A204.1 (cell line): ENCODE data around the gene SLC4A11.

ENCODE experiments used
- FAIRE-seq: peaks from 2 replicates; lab custom pipeline; 2012; peaks lifted over from hg19 to GRCh38; lab: Jason Lieb, UNC

SLC4A11 gene

DNA sequence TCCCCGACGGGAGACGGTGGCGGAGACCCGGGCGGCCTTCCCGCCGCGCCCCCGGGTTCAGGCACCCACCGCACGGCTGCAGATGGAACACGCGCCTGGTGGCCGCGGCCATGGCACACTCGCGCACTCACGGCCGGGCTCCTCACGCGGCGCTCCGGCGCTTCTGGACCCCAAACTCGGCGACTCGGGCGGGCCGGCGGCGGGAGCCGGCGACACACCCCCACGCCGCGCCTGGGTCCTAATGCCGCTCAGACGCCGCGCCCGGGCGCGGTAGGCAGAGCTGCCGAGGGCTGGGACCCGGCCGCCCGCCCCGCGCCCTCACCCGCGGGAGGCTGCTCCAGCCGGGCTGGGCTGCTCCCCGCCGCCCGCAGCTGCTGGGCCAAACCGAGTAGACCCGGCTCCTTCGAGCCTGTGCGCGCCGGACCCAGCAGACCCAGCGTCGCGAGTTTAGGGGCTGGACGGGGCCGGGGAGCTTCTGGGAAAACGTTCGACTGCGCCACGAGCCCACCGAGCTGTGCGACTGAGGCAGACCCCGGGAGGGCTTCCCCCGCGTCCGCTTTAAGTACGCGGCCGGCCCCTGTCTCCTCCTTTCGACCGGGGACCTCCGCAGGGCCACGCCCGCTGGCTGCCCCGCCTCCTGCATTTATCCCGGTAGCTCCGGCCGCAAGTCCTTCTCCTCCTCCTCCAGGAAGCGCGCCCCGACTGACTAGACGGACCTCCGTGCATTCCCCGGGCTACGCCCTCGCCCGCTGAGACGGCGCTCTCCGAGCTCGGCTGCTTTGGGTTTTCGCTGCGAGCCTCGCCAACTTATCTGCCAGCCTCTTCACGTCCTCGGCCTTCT lies at the start of gene SLC4A11:
TSS of gene SLC4A11 (minus strand) at position 165 of the 841 bp plus-strand sequence. CDS start at position 112, 53 bp downstream.
- no peak for FAIRE-seq

DNA sequence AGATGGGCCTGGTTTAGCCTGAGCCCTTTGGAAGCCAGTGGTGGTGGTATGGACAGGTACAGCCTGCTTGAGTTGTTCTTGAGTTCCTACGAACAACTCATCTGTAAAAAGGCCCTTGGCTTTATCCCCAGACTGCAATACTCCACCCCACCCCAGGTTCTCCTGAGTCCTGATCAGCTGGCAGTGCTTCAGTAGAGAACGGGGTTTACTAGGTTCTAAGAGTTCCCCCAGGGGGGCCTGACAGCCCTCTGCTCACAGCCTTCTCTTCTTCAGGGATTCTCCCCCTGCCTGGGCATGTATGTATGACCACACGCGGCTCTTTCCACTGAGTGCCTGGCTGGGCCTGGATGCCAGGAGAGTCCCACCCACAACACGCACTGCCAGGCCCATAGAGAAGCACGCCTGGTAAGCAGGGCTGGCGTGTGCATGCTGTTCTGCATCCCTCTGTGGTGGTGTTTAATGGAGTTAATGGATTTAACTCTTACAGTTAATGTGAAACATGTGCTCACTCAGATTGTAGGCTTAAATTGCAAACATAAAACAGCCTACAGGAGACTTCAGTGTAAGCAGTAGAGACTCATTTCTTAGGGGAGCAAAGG lies 44.3 kb upstream of the SLC4A11 start:
- no peak for FAIRE-seq

DNA sequence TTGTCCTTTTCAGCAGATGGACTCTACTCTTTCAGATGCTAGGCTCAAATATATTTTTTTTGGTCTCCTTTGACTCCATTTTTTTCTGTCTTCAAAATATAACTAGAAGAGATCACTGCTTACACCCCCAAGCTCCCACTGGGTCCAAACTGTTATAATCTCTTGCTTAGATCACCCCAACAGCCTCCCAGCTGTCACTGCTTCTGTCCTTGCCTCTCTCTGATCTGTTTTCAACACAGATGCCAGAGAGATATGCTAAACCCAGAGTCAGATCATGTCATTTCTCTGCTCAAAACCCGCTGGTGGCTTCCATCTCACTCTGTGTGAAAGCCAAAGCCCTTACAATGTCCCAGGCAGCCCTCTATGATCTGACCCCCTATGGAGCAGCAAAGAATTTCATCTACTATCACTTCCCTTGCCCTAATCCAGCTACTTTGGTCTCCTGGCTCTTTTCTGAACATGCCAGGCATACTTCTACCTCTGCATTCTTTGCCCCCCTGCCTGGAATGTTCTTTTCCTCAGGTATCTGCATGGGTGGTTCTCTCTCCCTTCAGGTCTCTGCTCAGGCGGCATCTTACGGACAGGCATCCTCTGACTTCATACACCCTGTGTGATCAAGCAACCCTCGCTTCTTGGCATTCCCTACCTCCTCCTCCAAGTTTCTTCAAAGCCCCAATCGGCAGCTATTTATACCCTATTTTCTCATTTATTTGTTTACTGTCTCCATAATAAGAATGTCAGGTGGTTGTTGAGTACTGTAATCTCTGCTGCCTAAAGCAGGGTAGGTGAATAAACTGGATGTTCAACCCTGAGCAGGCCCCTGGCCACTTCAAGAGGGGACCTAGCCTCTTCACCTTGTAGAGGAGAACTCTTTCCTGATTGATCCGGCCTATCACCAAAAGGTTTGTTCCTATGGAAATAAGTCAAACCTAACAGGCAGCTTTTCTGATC lies 43.6 kb upstream of the SLC4A11 start:
- FAIRE-seq, result no peak

DNA sequence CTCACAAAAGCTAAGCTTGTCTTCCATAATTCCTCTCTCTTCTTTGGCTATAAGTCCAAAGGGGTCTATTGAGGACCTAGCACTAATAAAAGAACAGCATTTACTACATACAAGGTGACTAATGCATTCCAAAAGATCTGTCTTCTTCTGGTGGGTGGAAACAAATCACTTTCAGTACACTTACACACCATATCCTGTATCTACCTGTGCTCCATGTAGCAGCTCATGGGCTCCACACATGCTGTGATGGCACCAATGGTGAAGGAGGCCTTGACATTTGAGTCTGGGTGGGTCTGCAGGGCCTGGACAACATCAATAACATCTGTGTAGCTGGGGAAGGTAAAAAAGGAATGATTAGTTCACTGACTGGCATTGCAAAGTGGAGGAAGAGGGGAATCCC lies 42.4 kb upstream of the SLC4A11 start:
- FAIRE-seq, result no peak

DNA sequence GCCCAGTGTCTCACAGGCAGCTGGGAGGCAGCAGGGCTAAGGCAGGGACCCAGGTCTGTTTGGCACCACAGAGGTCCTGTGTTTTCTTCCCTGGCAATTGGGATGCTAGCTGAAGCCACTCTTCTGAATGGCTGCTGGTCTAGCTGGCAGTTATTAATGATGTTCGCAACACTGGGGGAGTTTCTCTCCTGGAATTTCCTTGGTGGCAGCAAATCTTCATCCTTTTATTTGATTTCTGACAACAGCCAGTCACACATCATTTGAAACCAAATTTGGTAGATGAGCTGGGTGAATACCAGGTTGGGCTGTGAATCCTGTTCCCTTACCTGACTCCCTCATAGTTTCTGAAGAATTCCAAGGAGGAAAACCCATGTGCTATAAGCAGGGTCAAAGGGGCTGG lies 40.8 kb upstream of the SLC4A11 start:
- FAIRE-seq, result no peak

DNA sequence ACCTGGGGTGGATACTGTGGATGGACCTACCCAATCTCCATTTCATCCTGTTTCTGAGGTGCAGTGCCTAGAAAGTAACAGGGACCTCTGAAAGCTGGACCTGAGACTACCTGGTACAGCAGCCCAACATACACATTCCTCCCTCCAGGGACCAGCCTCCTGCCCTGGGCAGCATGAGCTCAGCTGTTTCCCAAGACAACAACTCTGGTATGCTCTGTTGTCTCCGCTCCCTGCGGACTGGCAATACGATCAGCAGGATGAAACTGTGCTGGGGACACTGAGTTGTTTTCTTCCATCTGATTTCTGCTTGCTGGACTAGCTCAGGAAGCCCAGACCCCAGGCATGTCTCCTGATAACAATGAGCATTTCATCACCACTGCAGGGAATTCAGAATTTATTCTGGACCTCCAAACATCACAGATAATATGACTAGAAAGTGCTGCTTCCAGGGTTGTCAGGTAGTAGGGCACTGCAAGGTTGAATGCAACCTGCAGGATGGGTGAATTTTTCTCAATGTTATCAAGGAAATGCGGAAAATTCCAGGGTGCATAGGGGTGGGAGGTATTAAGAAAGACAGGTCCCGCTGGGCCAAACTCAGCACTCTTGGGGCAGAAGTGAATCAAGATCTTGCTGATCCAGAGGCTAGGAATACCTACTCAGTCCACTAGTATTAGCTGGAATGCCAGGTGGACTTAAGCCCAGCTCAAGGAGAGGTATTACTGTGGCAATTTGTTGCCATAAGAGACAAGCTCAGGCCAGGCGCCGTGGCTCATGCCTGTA lies 38.9 kb upstream of the SLC4A11 start:
- no peak for FAIRE-seq

DNA sequence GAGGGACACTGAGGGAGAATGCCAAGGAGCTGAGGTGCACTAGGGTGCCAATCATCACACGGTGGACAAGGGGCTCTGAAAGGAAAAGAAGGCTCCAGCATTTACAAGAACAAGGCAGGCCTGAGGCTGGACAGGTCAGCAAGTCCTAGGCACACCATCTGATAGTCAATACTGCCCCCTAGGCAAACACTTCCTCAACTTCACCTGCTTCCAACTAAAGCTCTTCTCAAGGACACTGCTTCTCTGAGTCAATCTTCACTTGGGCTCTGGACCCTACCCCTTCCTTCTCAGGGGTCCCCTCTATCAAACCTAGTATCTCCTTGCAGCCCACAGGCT lies 37.7 kb upstream of the SLC4A11 start:
- no peak for FAIRE-seq

DNA sequence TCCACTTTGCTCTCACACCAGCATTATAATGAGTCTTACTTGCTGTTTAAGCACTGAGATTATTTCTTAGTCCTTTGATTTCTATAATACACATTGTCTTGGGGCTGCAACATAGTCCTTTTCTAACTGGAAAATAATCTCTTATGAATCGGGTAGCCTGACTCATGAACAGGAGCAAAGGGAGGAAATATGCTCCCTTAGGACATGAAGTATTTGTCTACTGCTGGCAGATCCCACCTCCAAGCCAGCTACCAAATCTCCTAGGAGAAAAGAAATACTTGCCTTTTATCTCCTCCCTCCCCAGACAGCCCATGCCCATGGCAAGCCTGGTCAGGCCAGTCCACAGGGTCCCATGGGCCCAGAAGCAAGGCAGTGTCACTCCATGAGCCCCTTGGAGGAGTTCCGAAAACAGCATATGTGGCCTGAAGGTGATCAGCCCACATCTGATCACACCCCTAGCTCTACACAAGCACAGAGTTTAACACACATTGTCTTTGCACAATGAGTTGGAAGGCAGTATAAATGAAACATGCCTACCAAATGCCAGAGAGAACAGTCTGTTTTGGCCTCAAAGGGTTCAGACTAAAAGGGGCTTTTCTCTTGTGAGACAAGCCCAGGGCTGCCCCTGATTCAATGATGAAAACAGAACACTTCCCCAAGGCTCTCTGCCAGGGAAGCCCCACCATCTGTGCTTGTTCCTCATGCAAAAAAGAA lies 37.1 kb upstream of the SLC4A11 start:
- no peak for FAIRE-seq

DNA sequence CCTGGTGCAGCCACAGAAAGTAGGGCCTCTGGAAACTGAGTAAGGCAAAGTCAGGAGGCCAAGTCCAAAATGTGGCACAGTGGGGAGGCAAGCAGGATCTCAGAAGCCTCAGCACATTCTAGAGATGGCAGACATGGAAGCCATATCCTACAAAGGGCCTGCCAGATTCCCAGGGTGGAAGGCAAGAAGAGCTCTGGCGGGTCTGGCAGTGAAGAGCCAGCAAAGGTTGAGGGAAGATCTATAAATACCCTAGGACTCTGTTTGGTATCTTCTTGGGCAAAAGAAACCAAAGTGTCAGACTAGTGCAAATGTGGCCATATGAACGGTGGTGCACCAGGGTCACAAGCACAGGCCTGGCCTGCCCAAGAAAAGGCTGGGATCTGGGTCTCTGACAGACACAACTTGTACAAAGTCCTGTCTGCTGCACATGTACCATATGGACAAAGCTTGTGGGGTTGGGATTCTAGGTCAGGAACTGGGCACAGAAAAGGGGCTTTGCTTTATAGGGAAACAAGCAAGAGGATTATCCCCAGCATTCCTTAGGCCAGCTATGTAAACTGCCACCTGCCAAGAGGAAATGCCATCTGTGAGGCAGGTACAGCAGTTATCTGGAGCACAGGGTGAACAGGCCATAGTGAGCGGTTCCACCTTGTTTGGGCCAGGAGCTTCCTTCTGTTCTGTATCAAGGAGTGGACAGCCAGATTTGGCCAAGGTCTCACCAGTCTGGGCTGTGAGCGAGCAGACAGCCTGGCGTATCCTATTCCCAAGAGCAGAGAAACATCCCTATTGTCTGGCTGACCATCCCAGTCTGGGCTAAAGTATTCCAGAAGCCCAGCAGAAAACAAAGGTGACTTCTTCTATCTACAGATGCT lies 36.3 kb upstream of the SLC4A11 start:
- no peak for FAIRE-seq

DNA sequence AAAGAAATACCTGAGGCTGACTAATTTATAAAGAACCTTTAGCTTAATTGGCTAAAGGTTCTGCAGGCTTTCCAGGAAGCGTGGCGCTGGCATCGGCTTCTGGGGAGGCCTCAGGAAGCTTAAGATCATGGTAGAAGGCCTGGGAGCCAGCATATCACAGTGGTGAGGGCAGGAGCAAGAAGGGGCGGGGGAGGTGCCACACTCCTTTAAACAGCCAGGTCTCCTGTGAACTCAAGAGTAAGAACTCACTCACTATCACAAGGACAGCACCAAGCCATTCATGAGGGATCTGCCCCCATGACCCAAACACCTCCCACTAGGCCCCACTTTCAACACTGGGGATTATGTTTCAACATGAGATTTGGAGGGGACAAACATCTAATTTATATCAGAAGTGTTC lies 34.4 kb upstream of the SLC4A11 start:
- no peak for FAIRE-seq

DNA sequence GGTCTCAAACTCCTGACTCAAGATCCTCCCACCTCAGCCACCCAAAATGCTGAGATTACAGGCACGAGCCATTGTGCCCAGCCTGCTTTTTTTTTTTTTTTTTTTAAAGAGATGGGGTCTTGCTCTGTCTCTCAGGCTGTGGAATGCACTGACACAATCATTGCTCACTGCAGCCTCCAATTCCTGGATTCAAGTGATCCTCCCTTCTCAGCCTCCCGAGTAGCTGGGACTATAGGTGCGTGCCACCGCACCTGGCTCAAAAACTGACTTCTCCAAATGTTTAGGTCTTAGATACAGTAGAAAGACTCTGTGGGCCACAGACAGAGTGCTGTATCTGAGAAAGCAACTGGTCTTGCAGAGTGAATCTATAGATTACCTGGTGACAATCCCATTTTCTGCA lies 31.1 kb upstream of the SLC4A11 start:
- no peak for FAIRE-seq

DNA sequence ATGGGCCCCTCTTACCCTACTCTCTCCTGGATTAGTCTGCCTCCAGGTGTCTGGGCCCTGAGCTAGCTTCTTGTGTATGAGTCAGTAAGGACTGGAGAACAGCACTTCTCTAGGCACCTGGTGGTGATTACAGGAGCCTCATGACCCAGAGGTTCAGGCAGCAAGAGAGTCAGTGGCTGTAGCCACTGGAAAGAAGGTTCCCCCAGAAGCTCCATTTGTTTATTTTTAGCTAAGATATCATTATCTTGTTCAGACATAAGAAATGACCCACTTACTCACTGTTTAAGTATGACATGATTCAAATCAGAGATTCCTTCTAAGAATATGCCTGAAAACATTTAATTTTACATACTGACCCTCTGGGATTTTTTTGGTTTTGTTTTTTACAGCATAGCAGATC lies 23.6 kb upstream of the SLC4A11 start:
- no peak for FAIRE-seq

DNA sequence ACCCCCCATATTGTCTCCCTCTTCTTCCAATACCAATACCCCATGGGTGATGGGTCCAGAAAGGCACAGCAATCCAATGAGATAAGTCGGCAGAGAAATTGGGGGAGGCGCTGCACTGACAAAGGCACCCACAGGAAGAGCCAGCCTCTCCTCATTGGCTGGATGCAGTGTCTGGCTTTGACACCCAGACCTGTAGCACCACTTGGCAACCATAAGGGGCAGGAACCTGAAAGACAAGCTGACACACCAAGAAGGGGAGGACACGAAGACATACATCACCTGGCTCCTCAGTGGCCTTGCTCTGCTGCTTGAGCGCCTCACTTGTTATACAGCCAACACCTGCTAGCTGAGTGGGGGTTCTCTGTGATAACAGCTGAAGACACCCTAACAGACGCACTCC lies 19.4 kb upstream of the SLC4A11 start:
- no peak for FAIRE-seq

DNA sequence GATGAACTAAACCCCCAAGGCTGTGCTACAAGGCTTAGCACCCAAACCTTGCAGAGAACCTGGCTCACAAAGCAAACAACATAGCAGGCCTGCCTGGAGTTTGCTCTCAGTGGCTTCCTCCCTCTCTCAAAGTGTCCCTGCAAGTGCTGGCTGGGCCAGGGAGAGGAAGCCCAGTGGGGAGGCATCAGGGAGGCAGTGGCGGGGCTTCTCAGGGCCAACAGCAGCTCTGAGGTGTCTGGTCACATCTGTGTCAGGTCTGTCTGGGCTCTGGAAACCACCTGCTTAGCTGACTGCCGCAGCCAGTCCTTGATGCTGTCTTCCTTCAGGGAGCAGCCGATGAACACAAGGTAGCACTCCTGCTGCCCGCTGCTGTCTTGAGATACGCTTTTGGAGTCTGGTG lies 16.7 kb upstream of the SLC4A11 start:
- no peak for FAIRE-seq

DNA sequence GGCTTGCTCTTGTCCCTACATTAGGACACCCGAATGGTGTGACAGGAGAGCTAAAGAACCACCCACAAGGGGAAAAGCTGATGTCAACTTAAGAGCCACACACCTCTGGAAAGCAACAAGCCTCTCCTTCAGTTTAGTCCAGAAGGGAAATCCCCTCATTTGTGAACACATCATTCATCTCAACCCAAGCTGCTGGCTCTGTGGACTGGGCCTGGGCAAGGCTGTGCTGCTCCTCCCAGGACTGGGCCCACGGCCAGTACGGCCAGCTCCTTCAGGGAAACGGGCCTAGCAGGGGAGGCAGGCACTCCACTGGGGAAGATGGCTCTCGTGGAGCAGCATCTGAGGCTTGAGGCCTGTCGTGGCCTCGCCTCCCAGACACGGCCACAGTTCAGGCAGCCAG lies 12.8 kb upstream of the SLC4A11 start:
- no peak for FAIRE-seq

DNA sequence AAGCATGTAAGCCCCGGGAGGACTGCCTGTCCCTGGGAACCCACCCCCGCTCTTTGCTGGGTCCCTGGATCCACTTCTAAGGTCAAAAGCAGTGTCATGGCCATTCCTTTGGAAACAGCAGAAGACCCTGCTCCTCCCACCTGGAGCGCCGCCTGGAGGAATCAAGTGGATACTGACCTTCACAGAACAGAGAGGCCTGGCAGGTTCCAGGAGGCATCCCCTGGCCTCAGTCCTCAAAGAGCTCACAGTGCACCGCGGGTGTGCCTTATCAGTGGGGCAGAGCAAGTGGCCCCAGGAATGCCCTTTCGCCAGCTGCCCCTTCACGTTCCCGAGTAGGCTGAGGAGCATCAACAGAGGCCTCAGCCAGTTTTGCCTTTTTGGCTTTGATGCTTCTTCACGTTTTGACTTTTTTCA lies 11.1 kb upstream of the SLC4A11 start:
- no peak for FAIRE-seq

DNA sequence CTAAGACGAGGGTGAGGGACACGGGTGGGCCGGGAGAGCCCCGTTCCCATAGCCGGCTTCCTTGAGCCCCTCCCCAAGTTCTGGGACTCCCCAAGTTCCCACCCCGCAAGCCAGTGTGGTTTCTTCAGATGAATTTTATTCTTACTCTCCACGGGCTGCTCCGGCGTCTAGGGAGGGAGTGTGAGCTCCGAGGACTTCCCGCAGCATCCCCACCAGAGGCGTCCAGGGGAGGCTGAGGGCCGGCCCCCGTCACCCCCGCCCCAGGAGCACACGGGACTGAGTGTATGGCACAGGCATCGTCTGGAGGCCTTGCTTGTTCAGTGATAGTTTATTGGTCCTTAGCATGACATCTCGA lies 10.0 kb upstream of the SLC4A11 start:
- FAIRE-seq, result no peak

DNA sequence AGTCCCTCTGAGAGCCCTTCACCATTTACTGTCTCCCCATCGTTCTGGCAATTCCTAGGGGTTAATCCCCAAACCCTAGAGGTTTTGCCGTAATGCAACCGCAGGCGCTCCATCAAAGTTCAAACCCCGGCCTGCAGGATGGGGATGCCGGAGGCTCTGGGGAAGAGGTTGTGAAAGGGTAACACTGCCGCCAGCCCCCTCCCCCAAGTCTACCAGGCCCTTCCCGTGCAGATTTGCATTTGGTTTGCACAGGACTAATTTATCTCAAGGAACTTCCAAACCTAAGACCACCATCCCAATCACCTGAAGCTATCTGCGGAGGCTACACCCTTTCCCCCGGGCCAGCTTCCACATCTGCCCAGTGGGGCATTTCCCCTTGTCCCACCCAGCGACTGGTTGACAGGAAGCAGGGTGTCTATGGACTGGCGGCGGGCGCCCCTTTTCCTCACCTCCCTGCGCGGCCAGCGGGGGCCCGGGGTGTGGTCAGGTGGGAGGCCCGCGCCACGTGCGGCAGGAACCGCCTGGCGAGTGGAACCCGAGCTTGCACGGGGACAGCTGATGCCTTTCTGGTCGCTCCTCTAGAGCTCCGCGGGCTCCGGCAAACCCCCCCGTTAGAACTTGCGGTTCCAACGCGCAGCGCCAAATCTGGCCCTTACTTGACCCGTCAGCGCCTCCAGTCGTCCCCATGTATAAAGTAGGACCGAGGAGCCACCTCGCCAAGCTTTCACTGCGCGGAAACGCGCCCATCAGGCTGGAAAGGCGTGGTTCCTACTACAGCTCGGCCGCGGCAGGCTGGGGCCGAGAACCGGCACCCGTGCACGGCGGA lies 9.4 kb upstream of the SLC4A11 start:
- FAIRE-seq, result no peak

DNA sequence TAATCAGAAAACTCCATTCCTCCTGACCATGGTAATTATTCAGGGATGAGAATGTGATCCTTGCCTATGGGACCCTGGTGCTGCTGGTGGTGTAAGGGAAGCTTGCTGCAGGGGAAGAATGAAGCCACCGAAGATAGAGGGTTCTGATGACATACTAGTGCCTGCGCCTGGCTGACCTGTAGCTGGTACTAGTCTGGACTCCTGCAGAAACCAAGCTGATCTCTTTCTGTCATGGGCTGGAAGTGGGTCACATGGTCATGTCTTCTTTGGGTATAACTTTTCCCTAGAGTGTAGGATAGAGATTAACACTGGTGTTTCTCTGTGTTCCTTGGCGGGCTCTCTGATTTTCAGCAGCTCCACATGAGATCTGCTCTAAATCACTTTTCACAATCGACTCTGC lies 8.6 kb upstream of the SLC4A11 start:
- FAIRE-seq, result no peak

DNA sequence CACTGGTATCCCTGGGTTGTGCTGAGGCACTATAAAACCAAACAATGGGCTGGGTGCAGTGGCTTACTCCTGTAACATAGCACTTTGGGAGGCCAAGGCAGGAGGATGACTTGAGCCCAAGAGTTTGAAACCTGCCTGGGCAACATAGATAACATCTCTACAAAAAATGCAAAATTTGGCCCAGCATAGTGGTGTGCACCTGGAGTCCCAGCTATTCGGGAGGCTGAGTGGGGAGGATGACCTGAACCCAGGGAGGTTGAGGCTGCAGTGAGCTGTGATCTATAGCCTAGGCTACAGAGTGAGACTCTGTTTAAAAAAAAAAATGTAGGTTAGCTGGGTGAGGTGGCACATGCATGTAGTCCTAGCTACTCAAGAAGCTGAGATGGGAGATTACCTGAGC lies 7.7 kb upstream of the SLC4A11 start:
- FAIRE-seq, result no peak
